ENCODE measurements around the gene FAM184B.

GRCh38 chr4:17766826-17767458 is 14.5 kb downstream of the FAM184B start:
- TF ChIP-seq CTCF (IDR thresholded peaks at IDR 0.05; ENCODE audit: low read length), result no peak
- TF ChIP-seq EZH2phosphoT487 (IDR thresholded peaks at IDR 0.05; ENCODE audit: low read length), result no peak
- TF ChIP-seq EZH2 (optimal IDR thresholded peaks at IDR 0.05; ENCODE audit: low read depth, low read length), result no peak
